Activated CD8-positive, alpha-beta memory T cell treated with anti-CD3 and anti-CD28 coated beads for 24 hours (primary cell): ENCODE data around the gene XKR8.
"Not testable (repeated sequence)": the region's sequence is repeated elsewhere in the genome, so short reads cannot be mapped to it uniquely, and the experiment has no call there.

Experiments
- DNase-seq: peaks from one replicate; pipeline ENCODE4 v3.0.0-alpha.2; 2020

Gene XKR8

GRCh38 chr1:27993241-27993640, 33.5 kb downstream of the XKR8 start:
- DNase-seq = no peak

GRCh38 chr1:27994060-27994459, 34.3 kb downstream of the XKR8 start:
- no peak for DNase-seq

- not testable (repeated sequence) for DNase-seq
These were observed 34.8 kb downstream of the XKR8 start for GRCh38 chr1:27994526-27994925.

- no peak for DNase-seq
These were observed 39.3 kb downstream of the XKR8 start for GRCh38 chr1:27999055-27999454.

GRCh38 chr1:28002600-28002999, 42.8 kb downstream of the XKR8 start:
- DNase-seq = no peak

GRCh38 chr1:28003117-28003516, 43.3 kb downstream of the XKR8 start:
- DNase-seq = not testable (repeated sequence)

- DNase-seq = no peak
These were observed 51.2 kb downstream of the XKR8 start for GRCh38 chr1:28010969-28011368.
